K562 (cell line): ENCODE data around the gene TREM2. TPM values are rescaled to one million over a fixed set of nuclear protein-coding genes. Genes with fewer than 3 reads are reported as not detected.

Experiments used
- ATAC-seq: fragments of 200-7000 bp; cut with Tn5 transposase; 3 replicates; pipeline ENCODE4 v1.9.1; 2020; ENCODE audit warnings: moderate library complexity
- BruUV-seq: library from RNA; stranded (reverse); fragments of 400-500 nt; replicated peaks from 2 replicates; lab custom pipeline; 2021; lab: Mats Ljungman, UMichigan
- CTCF ChIA-PET: fragments of 300-600 bp; formaldehyde crosslinking; extraction: SDS; loops from one replicate; lab custom pipeline; 2021; ENCODE audit warnings: low intra/inter-chr PET ratio; lab: Yijun Ruan, JAX
- POLR2A ChIA-PET: fragments of 300-600, 350-650 bp; sonication (Branson Sonifier 250); formaldehyde crosslinking; extraction: SDS; loops from one replicate; lab custom pipeline; 2021; ENCODE audit warnings: antibody characterized with exemption, inconsistent platforms; lab: Yijun Ruan, JAX
- DNase-seq, 4 experiments: peaks; one replicate each; pipeline versions ENCODE4 v3.0.0 to v3.0.0-alpha.2; 2011 to 2018; ENCODE audit warnings: low spot score in 3 of 4, mixed read lengths in 3 of 4; ENCODE audit errors: extremely low read depth in 1 of 4
- FAIRE-seq: peaks from 2 replicates; lab custom pipeline; 2011; peaks lifted over from hg19 to GRCh38; lab: Jason Lieb, UNC
- H2AFZ ChIP-seq: 2 replicates; pipeline ENCODE4 v1.6.0; 2011; ENCODE audit warnings: low read depth, low read length, control low read depth, inconsistent platforms
- H3K27ac ChIP-seq: fragments of 200-600 bp; 3 replicates; pipeline ENCODE4 v1.8.0; 2011; ENCODE audit warnings: low read depth, mild to moderate bottlenecking, control low read depth, inconsistent platforms, low read length, moderate library complexity, mixed read lengths; ENCODE audit errors: extremely low read depth
- H3K27me3 ChIP-seq, 2 experiments: fragments of 300-600 bp in 1 of 2; 2 replicates in 1 of 2; 3 replicates in 1 of 2; pipeline versions ENCODE4 v1.6.0 to v1.8.0; 2011; ENCODE audit warnings: inconsistent platforms in 2 of 2, low read length in 2 of 2, mild to moderate bottlenecking in 1 of 2, mixed read lengths in 1 of 2, moderate library complexity in 1 of 2; ENCODE audit not compliant: control insufficient read depth in 2 of 2, insufficient read depth in 2 of 2
- H3K36me3 ChIP-seq: fragments of 300-600 bp; 3 replicates; pipeline ENCODE4 v1.8.0; 2011; ENCODE audit warnings: mild to moderate bottlenecking, low read length, inconsistent platforms; ENCODE audit not compliant: control insufficient read depth, insufficient read depth
- H3K4me1 ChIP-seq, 2 experiments: fragments of 200-600 bp in 1 of 2; replicated peaks in 1 of 2; 2 replicates in 1 of 2; 3 replicates in 1 of 2; pipeline versions ENCODE4 v1.5.1 to v1.8.0; 2011; ENCODE audit warnings: inconsistent platforms in 2 of 2, low read length in 2 of 2, mild to moderate bottlenecking in 1 of 2, mixed read lengths in 1 of 2, moderate library complexity in 1 of 2; ENCODE audit not compliant: control insufficient read depth in 2 of 2, insufficient read depth in 2 of 2
- H3K4me2 ChIP-seq: 2 replicates; pipeline ENCODE4 v1.6.1; 2011; ENCODE audit warnings: low read length, control low read depth, inconsistent platforms, mixed read lengths; ENCODE audit not compliant: insufficient read depth
- H3K4me3 ChIP-seq: fragments of 200-600 bp; sonication (generic), shearing (Covaris generic); 2 replicates; pipeline ENCODE4 v1.5.1; 2016; ENCODE audit warnings: control low read depth, inconsistent platforms
- H3K79me2 ChIP-seq: fragments of 200-600 bp; 3 replicates; pipeline ENCODE4 v1.8.0; 2011; ENCODE audit warnings: low read length, inconsistent platforms; ENCODE audit not compliant: control insufficient read depth, insufficient read depth
- H3K9ac ChIP-seq, 2 experiments: 2 replicates each; pipeline versions ENCODE4 v1.6.0 to v1.6.1; 2011; ENCODE audit warnings: low read depth in 2 of 2, low read length in 2 of 2, control low read depth in 1 of 2, inconsistent platforms in 1 of 2, mild to moderate bottlenecking in 1 of 2, mixed read lengths in 1 of 2; ENCODE audit not compliant: insufficient read depth in 1 of 2
- H3K9me1 ChIP-seq: one replicate; pipeline ENCODE4 v1.6.0; 2011; ENCODE audit warnings: inconsistent platforms, mild to moderate bottlenecking, low read length, moderate library complexity; ENCODE audit not compliant: control insufficient read depth, insufficient read depth
- H3K9me3 ChIP-seq: replicated peaks from 2 replicates; pipeline ENCODE4 v1.5.1; 2011; ENCODE audit warnings: low read depth, low read length, inconsistent platforms; ENCODE audit not compliant: control insufficient read depth, insufficient read depth
- H4K20me1 ChIP-seq: replicated peaks from 2 replicates; pipeline ENCODE4 v1.6.1; 2011; ENCODE audit warnings: low read length, inconsistent platforms, mixed read lengths; ENCODE audit not compliant: control insufficient read depth, insufficient read depth
- IFI16 ChIP-seq: fragments of 250-450 bp; sonication (Bioruptor Pico); IDR thresholded peaks from 2 replicates; pipeline ENCODE4 v2.1.2; 2022; ENCODE audit warnings: mild to moderate bottlenecking, inconsistent platforms
- MGA ChIP-seq: fragments of 450-650 bp; IDR thresholded peaks from 2 replicates; pipeline ENCODE4 v1.6.1; 2016; ENCODE audit warnings: mild to moderate bottlenecking, moderate library complexity
- POLR2AphosphoS2 ChIP-seq: IDR thresholded peaks from 2 replicates; pipeline ENCODE4 v1.6.1; 2012; ENCODE audit warnings: low read length, improper control_type of control experiment
- RHOXF2B ChIP-seq: fragments of 250-450 bp; sonication (Bioruptor Pico); conservative IDR thresholded peaks from 2 replicates; pipeline ENCODE4 v1.5.1; 2021
- SREBF2 ChIP-seq: sonication (generic); formaldehyde crosslinking; IDR thresholded peaks from 2 replicates; pipeline ENCODE4 v1.4.0; 2020; ENCODE audit warnings: mild to moderate bottlenecking, missing genetic modification reagents
- TAF1 ChIP-seq: IDR thresholded peaks from 2 replicates; pipeline ENCODE4 v1.6.1; 2011; ENCODE audit warnings: mild to moderate bottlenecking, low read length, moderate library complexity; ENCODE audit not compliant: insufficient read depth, control insufficient read depth, severe bottlenecking; ENCODE audit errors: extremely low read depth
- ZKSCAN3 ChIP-seq: fragments of 250-450 bp; sonication (Bioruptor Pico); IDR thresholded peaks from 2 replicates; pipeline ENCODE4 v1.4.0; 2020
- ZNF518B ChIP-seq: fragments of 250-450 bp; sonication (Bioruptor Pico); IDR thresholded peaks from 2 replicates; pipeline ENCODE4 v1.5.0; 2021; ENCODE audit warnings: mild to moderate bottlenecking, moderate library complexity
- ZNF79 ChIP-seq: fragments of 250-450 bp; sonication (Bioruptor Pico); IDR thresholded peaks from 2 replicates; pipeline ENCODE4 v1.4.0; 2020; ENCODE audit warnings: low read depth, mild to moderate bottlenecking, moderate library complexity
- WGBS: fragments of 100-300 bp; shearing (Covaris generic); methylation state at CpG from one replicate; pipeline ENCODE4 v1.1.6; 2016; ENCODE audit warnings: low coverage, mixed read lengths; ENCODE audit not compliant: insufficient coverage; ENCODE audit errors: missing lambda C conversion rate; 5-methylcytosine and 5-hydroxymethylcytosine counted together
- in situ Hi-C: fragments of 300-500 bp; cut with MboI; formaldehyde crosslinking; loops from 4 replicates; pipeline ENCODE4 v1.15.0; 2018; ENCODE audit warnings: inconsistent platforms, mixed read lengths
- intact Hi-C: fragments of 100-400 bp; cut with micrococcal nuclease; formaldehyde crosslinking; loops from 2 replicates; pipeline ENCODE4 v1.14.2; 2022
- polyA plus RNA-seq, 8 experiments: library from polyadenylated mRNA; depleted of rRNA in 4 of 8; stranded (reverse) in 5 of 8; unstranded in 3 of 8; fragments of >200 nt; fragmentation: Nextera tagmentation in 2 of 8; fragmentation: Illumina TruSeq in 1 of 8; extraction: Ambion mirVana in 2 of 8; extraction: Trizol in 1 of 8; gene quantifications; 2 replicates each; pipeline versions ENCODE4 v1.2.1 to v1.2.3, GENCODE V29; 2011 to 2014; ENCODE audit warnings: inconsistent platforms in 1 of 8, missing spikeins in 1 of 8
- total RNA-seq, 7 experiments: library from RNA; depleted of rRNA in 6 of 7; stranded (reverse); fragments of >200 nt in 6 of 7; fragmentation: Illumina TruSeq in 2 of 7; extraction: Trizol in 2 of 7; gene quantifications; 2 replicates each; pipeline versions ENCODE4 v1.2.1 to v1.2.3, GENCODE V29; 2011 to 2021; ENCODE audit warnings: low replicate concordance in 1 of 7

Gene TREM2
- total and polyA plus RNA-seq, 9 of the 15 experiments (the other 6 are each of a cell fraction or from before 2014, with no cell fraction given), result not detected

- DNase-seq (no peak), FAIRE-seq (no peak), ATAC-seq (no peak)
- H3K79me2 ChIP-seq, result no peaks in the 10 kb centered on the region
- H4K20me1 ChIP-seq, result peaks cover 10% of the 10 kb centered on the region; the same call in 1 of the 2 replicates
- ChIA-PET CTCF (no interaction called here), POLR2A (no interaction called here)
- intact Hi-C loops (no loop called here), in situ Hi-C loops (no loop called here)
- H2AFZ ChIP-seq, result no peak overlapping the region
- 0 out of 4 replicates have a peak overlapping the region, but pooled peaks of 1 of the 2 experiments have one; percentile 4 for H3K9ac ChIP-seq
- H3K27ac ChIP-seq, result no peak overlapping the region
- H3K9me1 ChIP-seq, result no peaks in the 10 kb centered on the region
- peaks cover 12 to 60% of the 10 kb centered on the region in 2 experiments for H3K27me3 ChIP-seq
- H3K4me2 ChIP-seq, result no peak overlapping the region
- WGBS, result 0% methylated on average over 1 of the region's 1 CpG
- H3K9me3 ChIP-seq, result no peaks in the 10 kb centered on the region
- H3K4me3 ChIP-seq, result no peak overlapping the region
- BruUV-seq, result no TSS peak
- no peaks in the 10 kb centered on the region for H3K36me3 ChIP-seq
- no peaks in the 10 kb centered on the region for H3K4me1 ChIP-seq
- TF ChIP-seq SREBF2 (CRISPR knock-in tag) (no peak), POLR2AphosphoS2 (no peak), RHOXF2B (CRISPR knock-in tag) (no peak), ZNF518B (CRISPR knock-in tag) (no peak), TAF1 (no peak), ZNF79 (no peak), IFI16 (CRISPR knock-in tag) (no peak), MGA (no peak), ZKSCAN3 (CRISPR knock-in tag) (no peak)
These were observed 452 bp upstream of the TREM2 start for GRCh38 chr6:41163419-41163717.
